C1 segment of cervical spinal cord (tissue), 14 donors: Measurements from ENCODE around the gene ZBTB12.
"Not testable (repeated sequence)": the region's sequence is repeated elsewhere in the genome, so short reads cannot be mapped to it uniquely, and the experiment has no call there.

Experiments
- DNase-seq, 14 donors: peaks; one replicate each; lab custom pipeline; 2025; lab: John Stamatoyannopoulos, UW

The ZBTB12 gene

DNA sequence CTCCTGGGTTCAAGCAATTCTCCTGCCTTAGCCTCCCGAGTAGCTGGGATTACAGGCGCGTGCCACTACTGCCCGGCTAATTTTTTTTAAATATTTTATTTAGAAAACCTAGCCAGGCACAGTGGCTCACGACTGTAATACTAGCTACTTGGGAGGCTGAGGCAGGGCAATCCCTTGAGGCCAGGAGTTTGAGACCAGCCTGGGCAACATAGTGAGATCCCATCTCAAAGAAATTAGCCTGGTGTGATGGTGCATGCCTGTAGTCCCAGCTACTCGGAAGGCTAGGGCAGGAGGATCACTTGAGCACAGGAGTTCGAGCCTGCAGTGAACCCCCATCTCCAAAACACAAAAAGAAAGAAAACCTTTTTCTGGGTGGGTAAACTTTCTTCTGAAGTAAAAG is 25.5 kb downstream of the ZBTB12 start:
- no peak for DNase-seq

DNA sequence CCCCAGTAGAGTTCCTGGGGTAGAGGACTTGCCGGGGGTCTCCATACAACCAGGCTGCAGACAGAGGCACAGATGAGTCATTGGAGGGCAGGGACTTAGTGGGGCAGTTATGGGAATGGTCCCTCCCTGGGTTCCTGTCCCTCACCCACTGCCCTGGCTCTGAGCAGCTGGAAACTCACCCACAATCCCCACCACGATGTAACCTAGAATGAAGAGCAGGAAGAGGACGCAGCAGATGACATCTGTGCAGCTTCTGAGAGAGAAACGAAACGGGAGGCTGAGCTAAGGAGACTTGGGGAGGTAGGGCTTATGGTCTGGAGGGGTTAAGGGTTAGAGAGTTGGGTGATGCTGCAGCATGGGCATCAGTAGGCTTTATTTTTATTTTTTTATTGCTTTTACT is 26.0 kb downstream of the ZBTB12 start:
- DNase-seq, result no peak

DNA sequence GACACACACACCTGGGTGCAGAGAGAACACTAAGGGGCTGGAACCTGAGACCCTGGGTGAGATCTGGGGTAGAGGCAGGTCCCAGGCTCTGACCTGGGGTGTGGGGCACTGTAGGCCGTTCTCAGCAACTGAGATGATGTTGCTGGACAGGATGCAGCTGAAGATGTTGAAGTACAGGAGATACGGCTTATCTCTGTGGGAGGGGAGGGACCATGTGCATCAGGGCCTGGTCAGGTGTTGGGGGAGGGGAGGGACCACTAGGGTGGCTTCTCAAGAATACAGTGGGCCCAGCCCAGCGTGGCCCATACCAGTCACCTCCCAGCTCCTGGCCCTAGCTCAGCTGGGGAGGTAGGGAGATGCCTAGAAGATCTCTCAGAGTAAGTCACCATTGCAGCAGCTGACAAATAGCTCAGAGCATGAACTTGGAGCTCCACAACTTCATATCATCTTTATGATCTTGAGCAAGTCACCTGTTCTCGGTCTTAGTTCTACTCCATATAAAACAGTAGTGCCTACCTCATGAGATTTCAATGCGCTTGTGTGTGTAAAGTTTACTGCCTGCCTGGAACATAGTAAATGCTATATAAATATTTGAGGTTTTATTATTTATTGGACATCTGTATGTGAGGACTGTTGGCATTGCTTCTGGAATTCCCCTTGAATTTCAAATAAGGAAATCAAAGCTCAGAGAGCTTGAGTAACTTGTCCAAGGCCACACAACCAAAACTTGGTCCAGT is 26.9 kb downstream of the ZBTB12 start:
- DNase-seq, result no peak

DNA sequence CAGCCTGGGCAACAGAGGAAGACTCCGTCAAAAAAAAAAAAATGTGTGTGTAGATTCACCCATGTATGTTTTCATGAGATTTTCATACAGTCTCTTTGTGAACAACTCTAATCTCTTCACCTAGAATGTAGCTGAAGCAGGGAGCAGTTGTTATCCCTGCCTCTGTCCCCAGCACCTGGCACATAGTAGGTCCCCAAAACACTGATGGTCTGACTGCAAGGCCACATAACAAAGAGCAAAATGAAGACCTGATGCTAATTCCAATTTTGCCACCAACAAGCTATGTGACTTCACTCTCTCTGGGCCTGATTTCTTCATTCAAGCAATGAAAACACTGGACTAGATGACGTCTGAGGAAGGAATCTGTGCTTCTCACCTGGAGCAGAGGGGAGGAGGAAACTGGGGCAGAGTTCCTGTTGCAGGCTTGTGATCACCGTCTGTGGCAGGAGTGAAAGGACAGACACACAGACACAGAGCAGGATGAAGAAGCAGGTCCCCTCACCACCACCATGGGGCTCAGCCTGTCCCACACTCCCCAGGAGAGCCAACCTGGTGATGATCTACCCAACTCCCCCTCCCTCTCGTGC is 27.7 kb downstream of the ZBTB12 start:
- DNase-seq, result no peak

DNA sequence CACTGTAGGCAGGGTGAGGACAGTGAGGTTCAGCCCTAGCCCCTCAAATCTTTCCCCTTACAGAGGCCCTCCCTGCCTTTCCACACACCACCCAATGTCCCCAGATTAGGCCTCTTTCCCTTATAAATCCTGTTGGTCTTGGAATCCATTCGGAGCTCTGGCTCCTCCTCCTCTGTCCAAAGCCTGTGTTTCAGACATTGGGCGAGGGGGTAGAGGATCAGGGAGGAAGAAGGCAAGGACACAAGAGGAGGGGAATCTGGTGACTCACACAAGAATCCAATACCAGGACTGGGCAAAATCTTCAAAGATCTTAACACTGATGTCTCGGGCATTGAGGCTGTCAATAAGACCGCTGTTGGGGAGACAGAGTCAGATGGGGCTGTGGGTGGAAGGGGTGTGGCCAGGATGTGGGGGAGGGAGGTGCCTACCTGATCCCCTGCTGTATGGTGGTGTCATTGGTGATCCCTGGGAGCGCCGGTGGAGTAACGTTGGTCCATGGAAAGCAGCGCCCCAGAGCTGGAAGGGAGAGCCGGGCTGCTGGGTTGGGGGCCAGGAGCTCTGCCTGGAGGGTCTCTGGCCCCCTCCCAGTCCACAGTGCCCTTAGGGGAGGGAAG is 30.7 kb downstream of the ZBTB12 start:
- DNase-seq, result no peak

DNA sequence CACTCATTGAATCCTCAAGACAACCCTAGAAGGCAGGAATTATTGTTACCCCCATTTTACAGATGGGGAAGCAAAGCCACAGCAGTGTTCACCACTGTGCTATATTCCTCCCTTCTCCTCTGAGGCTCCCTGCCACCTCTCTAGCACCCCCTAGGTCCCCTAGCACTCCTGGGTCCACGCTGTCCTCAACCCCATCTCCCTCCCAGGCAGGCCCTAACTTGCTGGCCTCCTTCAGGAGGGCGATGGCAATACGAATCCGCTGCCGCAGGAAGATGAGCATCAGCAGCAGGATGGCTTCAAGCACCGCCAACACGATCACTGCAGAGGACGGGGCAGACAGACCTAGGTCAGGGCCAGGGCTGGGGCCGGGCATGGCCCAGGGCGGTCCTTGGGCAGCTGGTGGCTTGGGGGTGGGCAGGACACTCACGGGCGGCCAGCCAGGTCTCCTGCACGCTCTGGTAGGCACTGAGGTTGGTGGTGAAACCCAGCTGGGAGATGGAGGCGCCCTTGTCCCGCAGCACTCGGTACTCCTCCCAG is 31.4 kb downstream of the ZBTB12 start:
- DNase-seq, result no peak

DNA sequence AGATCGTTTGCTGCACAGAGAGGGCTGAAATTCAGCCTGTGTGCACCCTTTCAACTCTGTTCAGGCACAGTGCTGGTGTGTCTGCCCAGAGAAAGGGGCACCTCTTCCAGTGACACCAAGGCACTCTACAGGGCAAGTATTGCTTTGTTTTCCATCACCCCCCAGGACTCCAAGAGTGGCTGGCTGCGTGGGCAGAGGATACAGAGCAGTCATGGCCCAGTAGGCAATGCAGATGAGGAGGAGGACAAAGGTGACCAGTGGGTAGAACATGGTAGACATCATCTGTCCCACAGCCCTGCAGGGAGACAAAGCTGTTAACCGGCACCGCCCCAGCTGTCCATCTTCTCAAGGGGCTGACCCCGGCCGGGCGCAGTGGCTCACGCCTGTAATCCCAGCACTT is 32.5 kb downstream of the ZBTB12 start:
- no peak for DNase-seq

DNA sequence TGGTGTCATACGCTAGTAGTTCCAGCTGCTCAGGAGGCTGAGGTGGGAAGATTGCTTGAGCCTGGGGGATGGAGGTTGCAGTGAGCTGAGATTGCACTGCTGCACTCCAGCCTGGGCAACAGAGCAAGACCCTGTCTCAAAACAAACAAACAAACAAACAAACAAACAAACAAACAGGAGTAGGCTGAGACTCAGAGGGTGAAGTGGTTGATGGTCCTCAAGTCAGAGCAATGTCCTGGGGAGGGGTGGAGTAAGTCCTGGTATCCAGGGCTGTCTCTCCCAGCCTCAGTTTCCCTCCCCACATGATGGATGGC is 33.3 kb downstream of the ZBTB12 start:
- not testable (repeated sequence) for DNase-seq

DNA sequence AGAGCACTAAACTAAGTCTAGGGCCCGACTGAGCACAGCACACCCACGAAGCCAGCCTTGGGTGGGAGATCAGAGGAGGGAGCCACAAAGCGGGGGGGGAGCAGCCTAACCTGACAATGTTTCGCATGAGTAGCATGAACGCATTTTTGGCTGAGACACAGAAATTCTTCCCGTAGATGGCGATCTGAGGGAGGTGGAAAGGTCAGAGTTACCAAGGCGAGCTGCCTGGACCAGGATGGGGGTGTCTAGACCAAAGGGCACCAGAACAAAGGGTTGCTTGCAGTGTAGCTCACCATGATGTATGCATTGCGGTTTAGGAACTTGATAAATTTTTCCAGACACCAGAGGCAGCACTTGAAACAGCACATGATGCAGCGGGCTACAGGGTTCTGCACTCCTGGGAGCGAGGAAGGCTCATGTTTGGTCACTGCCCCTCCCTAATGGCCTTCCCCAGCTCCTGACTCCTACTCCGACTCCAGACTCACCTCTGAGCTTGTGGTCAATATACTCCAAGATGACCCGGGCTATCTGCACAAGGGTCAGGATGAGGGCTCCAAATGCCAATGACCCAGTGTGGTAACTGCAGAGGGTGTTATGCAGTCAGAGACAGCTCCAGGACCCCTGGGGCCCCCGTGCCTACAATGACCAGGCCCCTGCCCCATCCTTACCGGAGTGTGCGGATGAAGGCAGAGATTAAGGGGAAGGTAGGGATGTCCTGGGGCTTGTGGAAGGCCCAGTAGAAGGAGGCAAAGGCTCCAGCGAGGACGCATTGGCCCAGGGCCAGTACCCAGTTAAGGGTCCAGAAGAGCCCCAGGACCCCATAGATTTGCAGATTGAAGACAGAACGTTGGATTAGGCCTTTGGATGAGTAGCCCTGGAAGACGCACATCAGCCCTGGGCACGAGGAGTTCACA is 36.4 kb downstream of the ZBTB12 start:
- no peak for DNase-seq

DNA sequence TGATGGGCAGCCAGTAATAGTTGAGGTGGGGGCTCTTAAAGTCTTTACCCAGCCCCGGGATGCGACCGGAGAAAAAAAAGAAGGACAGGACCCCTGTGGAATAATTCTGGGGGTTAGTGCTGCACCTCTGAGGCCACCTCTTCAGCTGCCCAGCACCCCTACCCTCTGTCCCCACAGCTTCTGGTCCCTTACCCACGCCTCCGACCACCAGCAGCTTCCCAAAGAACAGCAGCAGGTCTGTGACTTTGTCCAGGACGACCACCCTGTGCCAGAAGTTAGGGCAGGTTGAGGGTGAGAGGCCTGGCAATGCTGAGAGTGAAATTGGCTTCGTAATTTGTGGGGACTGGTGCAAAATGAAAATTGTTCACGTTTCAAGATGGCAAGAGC is 37.1 kb downstream of the ZBTB12 start:
- no peak for DNase-seq

DNA sequence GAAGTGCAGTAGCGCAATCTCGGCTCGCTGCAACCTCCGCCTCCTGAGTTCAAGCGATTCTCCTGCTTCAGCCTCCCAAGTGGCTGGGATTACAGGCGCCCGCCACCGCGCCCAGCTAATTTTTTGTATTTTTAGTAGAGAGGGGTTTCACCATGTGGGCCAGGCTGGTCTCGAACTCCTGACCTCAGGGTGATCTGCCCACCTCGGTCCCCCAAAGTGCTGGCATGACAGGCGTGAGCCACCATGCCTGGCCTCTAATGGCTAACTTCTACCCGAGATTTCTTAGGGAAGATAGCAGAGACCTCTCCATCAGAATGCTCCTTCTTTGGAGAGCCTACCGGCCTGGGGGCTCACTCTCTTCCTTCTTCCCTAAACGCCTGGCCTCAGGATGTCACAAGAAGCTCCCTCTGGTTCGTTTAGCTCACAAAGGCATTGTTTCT is 37.7 kb downstream of the ZBTB12 start:
- DNase-seq, result not testable (repeated sequence)

DNA sequence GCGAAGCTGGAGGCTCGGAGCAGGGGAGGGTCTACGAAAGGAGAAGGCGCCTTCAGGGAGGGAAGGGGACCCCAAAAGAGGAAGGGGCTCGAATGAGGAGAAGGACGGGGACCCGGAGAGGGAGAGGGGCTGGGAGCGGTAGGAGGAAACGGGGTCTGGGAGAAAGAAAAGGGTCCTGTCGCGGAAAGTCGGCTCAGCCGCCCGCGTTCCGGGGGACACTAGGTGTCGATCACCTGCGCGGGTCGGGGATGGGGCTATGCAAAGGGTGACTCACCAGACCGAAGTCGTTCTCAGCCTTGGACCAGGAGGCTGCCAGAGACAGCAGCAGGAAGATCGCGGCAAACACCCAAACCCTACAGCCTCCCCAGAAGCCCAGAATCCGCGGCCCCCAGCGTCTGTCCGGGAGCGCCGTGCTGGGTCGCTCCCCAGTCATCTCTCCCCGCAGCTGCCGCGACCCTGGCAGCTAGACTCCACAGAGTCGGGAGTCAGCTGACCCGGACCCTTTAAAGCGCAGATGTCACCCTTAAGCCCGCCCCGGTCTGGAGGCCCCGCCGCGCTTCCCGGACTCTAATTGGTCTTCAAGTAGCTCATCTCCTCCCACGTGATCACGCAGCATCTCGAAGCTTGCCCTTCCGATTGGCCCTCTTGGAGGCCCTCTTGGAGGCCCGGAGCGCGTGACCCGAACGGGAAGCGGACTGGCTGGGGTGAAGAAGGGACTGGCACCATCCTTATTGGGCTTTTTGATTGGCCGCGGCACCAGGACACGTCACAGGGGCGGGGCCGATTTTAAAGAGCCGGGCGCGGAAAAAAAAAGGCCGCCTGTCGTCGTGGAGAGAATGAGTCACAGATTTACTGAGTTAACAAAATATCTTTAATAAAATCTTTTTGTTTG is 39.3 kb downstream of the ZBTB12 start, which contains the start of gene NEU1:
Gene NEU1 (minus strand): TSS at position 478 of the 892 bp plus-strand sequence. CDS start 45 bp downstream, at position 433.
- DNase-seq, result peak; percentile 94 to 100 (median 100)

DNA sequence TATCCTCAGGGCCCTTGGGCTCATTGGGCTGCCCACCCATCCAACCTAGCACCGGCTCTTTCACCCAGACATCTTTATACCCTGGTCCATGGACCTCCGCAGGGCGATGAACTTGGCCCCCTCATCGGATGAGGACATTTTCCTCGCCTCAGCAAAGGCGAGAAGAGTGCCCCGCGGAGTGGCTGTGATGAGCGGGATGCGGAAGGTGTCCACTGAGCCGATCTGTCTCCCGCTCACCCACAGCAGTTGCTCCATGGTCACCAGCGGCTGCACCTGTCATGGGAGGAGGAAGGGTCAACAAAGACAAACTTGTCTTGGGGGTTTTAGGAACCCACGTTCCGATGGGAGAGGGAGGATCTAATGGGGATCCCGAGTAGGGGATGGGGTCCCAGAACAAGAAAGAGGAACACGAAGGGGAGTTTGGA is 40.0 kb downstream of the ZBTB12 start:
- peak in 1 of 14 donors; percentile 31 for DNase-seq

DNA sequence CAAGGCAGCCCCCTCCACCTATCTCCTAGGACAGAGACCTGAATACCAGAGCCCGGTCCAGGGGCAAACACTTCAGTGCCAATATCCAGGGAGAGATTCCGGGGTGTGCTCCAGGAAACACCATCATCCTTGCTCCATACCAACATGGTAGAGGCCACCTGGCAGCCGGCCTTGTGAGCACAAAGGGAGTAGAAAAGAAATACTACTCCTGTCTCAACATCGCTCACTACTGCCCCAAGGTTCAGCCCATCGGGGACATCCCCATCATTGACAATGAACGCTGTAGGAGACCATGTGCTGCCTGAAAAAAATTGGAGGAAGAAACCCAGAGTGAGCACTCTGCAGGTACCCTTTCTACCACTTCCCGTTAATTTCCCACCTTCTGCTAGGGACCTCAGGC is 40.7 kb downstream of the ZBTB12 start:
- DNase-seq, result no peak

DNA sequence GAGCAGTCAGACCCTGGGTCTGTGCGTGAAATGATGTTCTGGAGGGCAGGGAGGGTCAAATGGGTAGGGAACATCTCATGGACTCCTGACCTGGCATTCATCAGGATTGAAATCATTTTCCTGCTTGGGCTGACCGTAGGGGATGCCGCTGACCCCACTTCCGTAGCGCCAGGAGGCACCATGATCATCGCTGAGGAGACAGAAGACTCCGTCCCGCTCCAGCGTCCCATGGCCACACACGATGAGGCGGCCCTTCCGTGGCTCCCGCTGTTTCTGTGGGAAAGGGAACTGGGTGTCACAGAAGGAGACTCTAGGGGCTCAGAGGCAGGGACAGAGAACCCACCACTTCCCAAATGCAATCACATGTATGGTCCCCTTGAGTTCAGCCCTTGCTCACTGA is 41.5 kb downstream of the ZBTB12 start:
- no peak for DNase-seq

DNA sequence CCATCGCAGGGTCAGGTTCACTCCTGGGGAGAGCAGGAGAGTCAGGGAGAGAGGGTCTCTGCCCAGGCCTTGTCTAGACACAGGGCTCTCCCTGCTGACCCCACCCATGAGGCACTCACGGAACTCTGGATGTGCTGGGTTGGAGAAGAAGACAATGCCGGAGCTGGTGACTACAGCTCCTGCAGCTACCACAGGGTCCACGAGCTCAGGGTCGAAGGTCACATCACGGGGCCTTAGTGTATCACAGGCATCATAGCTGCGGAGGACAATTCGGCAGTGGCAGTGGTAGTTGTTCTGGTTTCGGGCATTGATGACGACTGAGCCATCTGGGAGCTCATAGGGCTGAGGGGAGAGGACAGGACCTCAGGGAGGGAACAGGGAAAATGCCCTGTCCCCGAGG is 42.0 kb downstream of the ZBTB12 start:
- DNase-seq, result no peak

DNA sequence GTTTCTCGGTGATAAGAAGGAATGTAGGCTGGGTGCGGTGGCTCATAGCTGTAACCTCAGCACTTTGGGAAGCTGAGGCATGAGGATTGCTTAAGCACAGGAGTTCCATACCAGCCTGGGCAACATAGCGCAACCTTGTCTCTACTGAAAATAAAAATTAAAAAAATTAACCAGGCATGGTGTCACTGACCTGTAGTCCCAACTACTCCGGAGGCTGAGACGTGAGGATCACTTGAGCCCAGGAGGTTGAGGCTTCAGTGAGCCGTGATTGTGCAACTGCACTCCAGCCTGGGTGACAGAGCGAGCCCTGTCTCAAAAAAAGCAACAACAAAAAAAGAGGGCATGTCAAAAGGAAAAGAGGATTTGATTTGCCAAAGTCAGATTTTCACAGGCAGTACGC is 43.2 kb downstream of the ZBTB12 start:
- DNase-seq, result no peak

DNA sequence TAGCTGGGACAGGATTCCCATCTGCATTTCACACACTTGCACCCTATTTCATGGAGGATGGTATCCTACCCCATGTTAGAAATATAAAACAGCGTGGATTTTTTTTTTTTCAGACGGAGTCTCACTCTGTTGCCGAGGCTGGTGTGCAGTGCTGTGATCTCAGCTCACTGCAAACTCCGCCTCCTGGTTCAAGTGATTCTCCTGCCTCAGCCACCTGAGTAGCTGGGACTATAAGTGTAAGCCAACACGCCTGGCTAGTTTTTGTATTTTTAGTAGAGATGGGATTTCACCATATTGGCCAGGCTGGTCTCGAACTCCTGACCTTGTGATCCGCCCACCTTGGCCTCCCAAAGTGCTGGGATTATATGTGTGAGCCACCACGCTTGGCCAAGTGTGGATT is 44.1 kb downstream of the ZBTB12 start:
- DNase-seq, result not testable (repeated sequence)

DNA sequence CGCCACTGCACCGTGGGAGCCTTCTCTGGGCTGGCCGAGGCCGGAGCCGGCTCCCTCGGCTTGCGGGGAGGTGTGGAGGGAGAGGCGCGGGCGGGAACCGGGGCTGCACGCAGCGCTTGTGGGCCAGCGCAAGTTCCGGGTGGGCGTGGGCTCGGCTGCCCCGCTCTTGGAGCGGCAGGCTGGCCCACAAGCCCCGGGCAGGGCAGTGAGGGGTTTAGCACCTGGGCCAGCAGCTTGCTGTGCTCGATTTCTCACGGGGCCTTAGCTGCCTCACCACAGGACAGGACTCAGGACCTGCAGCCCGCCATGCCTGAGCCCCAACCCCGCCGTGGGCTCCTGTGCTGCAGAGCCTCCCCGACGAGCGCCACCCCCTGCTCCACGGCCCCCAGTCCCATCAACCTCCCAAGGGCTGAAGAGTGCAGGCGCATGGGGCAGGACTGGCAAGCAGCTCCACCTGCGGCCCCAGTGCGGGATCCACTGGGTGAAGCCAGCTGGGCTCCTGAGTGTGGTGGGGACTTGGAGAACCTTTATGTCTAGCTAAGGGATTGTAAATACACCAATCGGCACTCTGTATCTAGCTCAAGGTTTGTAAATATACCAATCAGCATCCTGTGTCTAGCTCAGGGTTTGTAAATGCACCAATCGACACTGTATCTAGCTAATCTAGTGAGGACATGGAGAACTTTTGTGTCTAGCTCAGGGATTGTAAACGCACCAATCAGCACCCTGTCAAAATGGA is 49.7 kb downstream of the ZBTB12 start:
- DNase-seq, result not testable (repeated sequence)

DNA sequence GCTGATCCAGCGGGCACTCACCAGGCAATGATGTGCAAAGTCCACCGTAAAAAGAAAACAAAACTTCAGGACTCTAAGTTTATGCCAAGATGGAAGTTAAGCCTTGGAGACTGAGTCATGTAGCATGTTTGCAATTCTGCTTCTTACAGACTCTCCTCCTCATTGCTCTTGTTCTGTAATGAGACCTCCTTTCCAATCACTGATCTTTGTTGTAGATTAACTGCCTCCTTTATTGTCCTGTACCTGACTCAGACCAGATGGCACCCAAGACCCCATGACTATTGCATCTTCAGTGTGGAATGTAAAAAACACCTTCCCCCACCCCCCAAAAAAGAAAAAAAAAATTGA is 50.4 kb downstream of the ZBTB12 start:
- DNase-seq, result no peak
